Activated gamma-delta T cell (primary cell): ENCODE data around the gene MYCBP2.

Source experiments
- DNase-seq: peaks from one replicate; lab custom pipeline; 2025; lab: John Stamatoyannopoulos, UW

Gene MYCBP2

GRCh38 chr13:77093735-77094134 lies 233.2 kb downstream of the MYCBP2 start:
- no peak for DNase-seq

- DNase-seq: no peak
These were observed 242.1 kb downstream of the MYCBP2 start for GRCh38 chr13:77084755-77085154.

GRCh38 chr13:77079902-77080413 lies 246.9 kb downstream of the MYCBP2 start:
- DNase-seq: no peak

GRCh38 chr13:77067519-77067918 lies 259.4 kb downstream of the MYCBP2 start:
- no peak for DNase-seq

GRCh38 chr13:77065461-77066147 lies 261.3 kb downstream of the MYCBP2 start:
- no peak for DNase-seq

- DNase-seq: no peak
These were observed 264.8 kb downstream of the MYCBP2 start for GRCh38 chr13:77062097-77062496.

- DNase-seq: no peak
These were observed 265.5 kb downstream of the MYCBP2 start for GRCh38 chr13:77061362-77061761.

- DNase-seq: no peak
These were observed 270.0 kb downstream of the MYCBP2 start for GRCh38 chr13:77056886-77057285.

GRCh38 chr13:77056382-77056781 lies 270.5 kb downstream of the MYCBP2 start:
- DNase-seq: no peak

- no peak for DNase-seq
These were observed 271.7 kb downstream of the MYCBP2 start for GRCh38 chr13:77055158-77055557.

GRCh38 chr13:77053192-77053591 lies 273.7 kb downstream of the MYCBP2 start:
- no peak for DNase-seq

- DNase-seq: no peak
These were observed 278.2 kb downstream of the MYCBP2 start for GRCh38 chr13:77048681-77049080.

- DNase-seq: no peak
These were observed 279.1 kb downstream of the MYCBP2 start for GRCh38 chr13:77047649-77048343.

GRCh38 chr13:77042566-77043177 lies 284.2 kb downstream of the MYCBP2 start:
- no peak for DNase-seq

GRCh38 chr13:77040835-77041234 lies 286.1 kb downstream of the MYCBP2 start:
- DNase-seq: no peak

- no peak for DNase-seq
These were observed 286.8 kb downstream of the MYCBP2 start for GRCh38 chr13:77040076-77040475.

GRCh38 chr13:77038907-77039480 lies 287.9 kb downstream of the MYCBP2 start:
- no peak for DNase-seq

GRCh38 chr13:77036279-77036678 lies 290.6 kb downstream of the MYCBP2 start:
- no peak for DNase-seq

GRCh38 chr13:77034881-77035280 lies 292.0 kb downstream of the MYCBP2 start:
- DNase-seq: no peak

GRCh38 chr13:77033717-77034302 lies 293.1 kb downstream of the MYCBP2 start:
- no peak for DNase-seq

GRCh38 chr13:77031656-77032243 lies 295.1 kb downstream of the MYCBP2 start:
- no peak for DNase-seq

GRCh38 chr13:77029436-77029835 lies 297.5 kb downstream of the MYCBP2 start:
- DNase-seq: no peak
